HepG2 (cell line): ENCODE results near the gene PCDHGA9.

Experiments
- ASH2L ChIP-seq: fragments of 300-600, 200-600 bp; sonication (generic); IDR thresholded peaks from 2 replicates; pipeline ENCODE4 v1.7.0; 2017; ENCODE audit warnings: low read depth, mild to moderate bottlenecking, moderate library complexity, mixed read lengths, low read length; ENCODE audit not compliant: insufficient read length
- ESRRA ChIP-seq: sonication (generic); formaldehyde crosslinking; IDR thresholded peaks from 2 replicates; pipeline ENCODE4 v1.5.1; 2020; ENCODE audit warnings: mild to moderate bottlenecking, low read depth, missing genetic modification reagents
- SNRNP70 ChIP-seq: fragments of 200-400 bp; formaldehyde crosslinking; IDR thresholded peaks from 2 replicates; pipeline ENCODE4 v1.6.1; 2017; ENCODE audit warnings: mild to moderate bottlenecking, low read depth, low read length, moderate library complexity
- ZBTB21 ChIP-seq: sonication (generic); formaldehyde crosslinking; IDR thresholded peaks from 2 replicates; pipeline ENCODE4 v1.4.0; 2020; ENCODE audit warnings: missing genetic modification reagents
- ZNF781 ChIP-seq: sonication (generic); formaldehyde crosslinking; IDR thresholded peaks from 2 replicates; pipeline ENCODE4 v1.5.1; 2020; ENCODE audit warnings: borderline replicate concordance, mild to moderate bottlenecking, missing genetic modification reagents; ENCODE audit errors: not compliant biosample characterization
- TF ChIP-seq, protein P1 (sequence below): sonication (generic); formaldehyde crosslinking; IDR thresholded peaks from 2 replicates; pipeline ENCODE4 v1.5.0; 2020; ENCODE audit warnings: mild to moderate bottlenecking, missing genetic modification reagents, moderate library complexity
- TF ChIP-seq, protein P2 (sequence below): sonication (generic); formaldehyde crosslinking; IDR thresholded peaks from 2 replicates; pipeline ENCODE4 v1.8.0; 2022; ENCODE audit warnings: mild to moderate bottlenecking, missing genetic modification reagents, moderate library complexity

DNA sequence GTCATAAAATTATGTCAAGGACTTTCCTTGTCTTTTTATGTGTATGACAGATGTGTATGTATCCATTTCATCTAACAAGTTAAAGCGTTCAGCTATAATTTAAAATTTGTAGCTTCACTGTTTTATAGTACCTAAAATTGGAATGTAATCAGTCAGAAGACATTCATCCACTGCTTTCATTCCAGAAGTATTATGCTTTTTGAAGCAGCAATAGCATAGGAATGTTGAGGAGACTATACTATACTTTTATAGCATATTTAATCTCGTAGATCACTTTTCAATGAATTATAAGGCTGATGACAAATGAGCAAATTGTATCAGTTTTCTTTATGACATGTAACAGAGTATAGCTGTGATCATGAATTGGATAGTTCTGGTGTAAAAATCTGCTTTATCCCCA is 34.6 kb downstream of the PCDHGA9 start:
- TF ChIP-seq ESRRA (CRISPR knock-in tag) (no peak), SNRNP70 (no peak), ASH2L (no peak), ZNF781 (no peak), ZBTB21 (CRISPR knock-in tag) (no peak)
- TF ChIP-seq, protein P1, sequence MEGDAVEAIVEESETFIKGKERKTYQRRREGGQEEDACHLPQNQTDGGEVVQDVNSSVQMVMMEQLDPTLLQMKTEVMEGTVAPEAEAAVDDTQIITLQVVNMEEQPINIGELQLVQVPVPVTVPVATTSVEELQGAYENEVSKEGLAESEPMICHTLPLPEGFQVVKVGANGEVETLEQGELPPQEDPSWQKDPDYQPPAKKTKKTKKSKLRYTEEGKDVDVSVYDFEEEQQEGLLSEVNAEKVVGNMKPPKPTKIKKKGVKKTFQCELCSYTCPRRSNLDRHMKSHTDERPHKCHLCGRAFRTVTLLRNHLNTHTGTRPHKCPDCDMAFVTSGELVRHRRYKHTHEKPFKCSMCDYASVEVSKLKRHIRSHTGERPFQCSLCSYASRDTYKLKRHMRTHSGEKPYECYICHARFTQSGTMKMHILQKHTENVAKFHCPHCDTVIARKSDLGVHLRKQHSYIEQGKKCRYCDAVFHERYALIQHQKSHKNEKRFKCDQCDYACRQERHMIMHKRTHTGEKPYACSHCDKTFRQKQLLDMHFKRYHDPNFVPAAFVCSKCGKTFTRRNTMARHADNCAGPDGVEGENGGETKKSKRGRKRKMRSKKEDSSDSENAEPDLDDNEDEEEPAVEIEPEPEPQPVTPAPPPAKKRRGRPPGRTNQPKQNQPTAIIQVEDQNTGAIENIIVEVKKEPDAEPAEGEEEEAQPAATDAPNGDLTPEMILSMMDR (CRISPR knock-in tag), result no peak
- TF ChIP-seq, protein P2, sequence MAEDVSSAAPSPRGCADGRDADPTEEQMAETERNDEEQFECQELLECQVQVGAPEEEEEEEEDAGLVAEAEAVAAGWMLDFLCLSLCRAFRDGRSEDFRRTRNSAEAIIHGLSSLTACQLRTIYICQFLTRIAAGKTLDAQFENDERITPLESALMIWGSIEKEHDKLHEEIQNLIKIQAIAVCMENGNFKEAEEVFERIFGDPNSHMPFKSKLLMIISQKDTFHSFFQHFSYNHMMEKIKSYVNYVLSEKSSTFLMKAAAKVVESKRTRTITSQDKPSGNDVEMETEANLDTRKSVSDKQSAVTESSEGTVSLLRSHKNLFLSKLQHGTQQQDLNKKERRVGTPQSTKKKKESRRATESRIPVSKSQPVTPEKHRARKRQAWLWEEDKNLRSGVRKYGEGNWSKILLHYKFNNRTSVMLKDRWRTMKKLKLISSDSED (CRISPR knock-in tag), result no peak
